ENCODE measurements around the gene KRTAP20-4. TPM values are rescaled to one million over a fixed set of nuclear protein-coding genes. Genes with fewer than 3 reads are reported as not detected.

The KRTAP20-4 gene
- total RNA-seq, 6 donors from 2014 or later = not detected

DNA sequence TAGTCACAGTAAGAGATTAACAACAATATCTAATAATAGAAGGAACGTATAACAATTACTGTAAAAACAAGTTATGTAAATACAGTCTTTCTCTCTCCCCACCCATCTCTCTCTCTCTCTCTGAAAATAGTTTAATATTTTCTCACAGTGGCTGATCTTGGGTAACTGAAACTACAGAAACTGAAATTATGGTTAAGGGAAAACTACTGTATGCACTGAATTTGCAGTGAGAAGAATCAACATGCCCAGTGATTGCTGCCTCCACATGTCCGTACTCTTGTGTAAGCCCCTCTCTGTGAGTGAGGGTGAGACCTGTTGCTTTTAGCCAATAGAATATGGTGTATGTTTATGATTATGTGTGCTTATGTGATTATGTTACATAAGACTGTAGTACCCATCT is 8.3 kb upstream of the KRTAP20-4 start:
- Histone ChIP-seq H3K9me3 (no peaks in the 10 kb centered on the region), H3K4me3 (no peak overlapping the region), H3K27me3 (no peaks in the 10 kb centered on the region), H3K36me3 (no peaks in the 10 kb centered on the region), H3K27ac (no peak overlapping the region), H3K4me1 (no peaks in the 10 kb centered on the region)
- 74 to 77% methylated on average over 2 of the region's 2 CpGs for WGBS, 2 donors
- TF ChIP-seq POLR2AphosphoS5 (IDR thresholded peaks at IDR 0.05) (no peak), POLR2A (IDR thresholded peaks at IDR 0.05) (no peak), EP300 (IDR thresholded peaks at IDR 0.05) (no peak)
- TF ChIP-seq, protein P1, sequence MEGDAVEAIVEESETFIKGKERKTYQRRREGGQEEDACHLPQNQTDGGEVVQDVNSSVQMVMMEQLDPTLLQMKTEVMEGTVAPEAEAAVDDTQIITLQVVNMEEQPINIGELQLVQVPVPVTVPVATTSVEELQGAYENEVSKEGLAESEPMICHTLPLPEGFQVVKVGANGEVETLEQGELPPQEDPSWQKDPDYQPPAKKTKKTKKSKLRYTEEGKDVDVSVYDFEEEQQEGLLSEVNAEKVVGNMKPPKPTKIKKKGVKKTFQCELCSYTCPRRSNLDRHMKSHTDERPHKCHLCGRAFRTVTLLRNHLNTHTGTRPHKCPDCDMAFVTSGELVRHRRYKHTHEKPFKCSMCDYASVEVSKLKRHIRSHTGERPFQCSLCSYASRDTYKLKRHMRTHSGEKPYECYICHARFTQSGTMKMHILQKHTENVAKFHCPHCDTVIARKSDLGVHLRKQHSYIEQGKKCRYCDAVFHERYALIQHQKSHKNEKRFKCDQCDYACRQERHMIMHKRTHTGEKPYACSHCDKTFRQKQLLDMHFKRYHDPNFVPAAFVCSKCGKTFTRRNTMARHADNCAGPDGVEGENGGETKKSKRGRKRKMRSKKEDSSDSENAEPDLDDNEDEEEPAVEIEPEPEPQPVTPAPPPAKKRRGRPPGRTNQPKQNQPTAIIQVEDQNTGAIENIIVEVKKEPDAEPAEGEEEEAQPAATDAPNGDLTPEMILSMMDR (IDR thresholded peaks at IDR 0.05) = no peak
- DNase-seq (no peak), ATAC-seq (ENCODE audit: low FRiP score in 2 of 2) (no peak)

DNA sequence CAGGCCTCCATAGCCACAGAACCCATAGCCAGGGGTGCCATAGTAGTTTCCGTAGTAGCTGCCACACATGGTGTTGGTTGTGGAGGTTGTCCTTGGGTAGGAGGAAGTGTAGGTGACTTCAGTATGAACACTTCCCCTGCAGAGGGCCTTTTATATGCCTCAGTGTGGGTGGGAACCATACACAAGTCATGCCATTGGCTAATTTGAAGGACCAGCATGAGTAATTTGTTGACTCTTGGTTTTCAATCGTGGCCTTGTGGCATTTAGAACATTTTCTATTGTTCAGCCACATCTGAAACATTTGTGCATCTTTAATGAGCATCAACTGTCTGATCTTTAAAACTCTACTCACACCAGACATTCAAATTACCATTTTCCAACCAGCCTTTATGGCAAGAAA is 6.6 kb upstream of the KRTAP20-4 start, which contains the start of gene KRTAP6-1:
KRTAP6-1 (minus strand) TSS at position 95 of the 400 bp plus-strand sequence; CDS start at position 69, 26 bp downstream.
- DNase-seq (no peak), ATAC-seq (ENCODE audit: low FRiP score in 2 of 2) (no peak)
- no peaks in the 10 kb centered on the region for H3K36me3 ChIP-seq
- H3K9me3 ChIP-seq = no peaks in the 10 kb centered on the region
- H3K4me3 ChIP-seq = no peak within 1 kb of the TSS
- no peaks in the 10 kb centered on the region for H3K27me3 ChIP-seq
- TF ChIP-seq POLR2AphosphoS5 (IDR thresholded peaks at IDR 0.05) (no peak), POLR2A (IDR thresholded peaks at IDR 0.05) (no peak), EP300 (IDR thresholded peaks at IDR 0.05) (no peak)
- TF ChIP-seq, protein P1 (IDR thresholded peaks at IDR 0.05) = no peak
- no peaks in the 10 kb centered on the region for H3K4me1 ChIP-seq
- no peak within 1 kb of the TSS for H3K27ac ChIP-seq
- WGBS, 2 donors = 67 to 81% methylated on average over 2 of the region's 2 CpGs

DNA sequence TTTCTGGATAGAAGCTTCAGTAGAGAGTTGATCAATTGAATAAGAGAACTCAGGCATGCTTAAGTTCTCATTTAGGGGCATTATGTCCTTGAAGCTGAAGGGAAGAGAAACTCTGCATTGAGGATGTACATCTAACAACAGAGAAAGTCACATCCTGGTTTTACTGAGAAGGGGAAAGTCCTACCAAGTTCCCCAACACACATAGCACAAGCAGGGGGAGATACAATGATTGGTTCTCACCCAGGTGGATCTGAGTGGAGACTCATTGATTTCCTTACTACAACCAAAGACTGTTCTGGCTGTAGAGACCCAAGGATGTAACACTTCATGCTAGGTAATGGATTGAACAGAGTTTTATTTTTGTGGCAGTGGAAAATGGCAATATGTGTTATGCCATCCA is 5.2 kb upstream of the KRTAP20-4 start:
- H3K9me3 ChIP-seq = no peaks in the 10 kb centered on the region
- H3K4me1 ChIP-seq = no peaks in the 10 kb centered on the region
- H3K27ac ChIP-seq = no peak overlapping the region
- H3K36me3 ChIP-seq = no peaks in the 10 kb centered on the region
- H3K27me3 ChIP-seq = no peaks in the 10 kb centered on the region
- TF ChIP-seq POLR2A (IDR thresholded peaks at IDR 0.05) = no peak
- TF ChIP-seq POLR2AphosphoS5 (IDR thresholded peaks at IDR 0.05) = no peak
- TF ChIP-seq, protein P1 (IDR thresholded peaks at IDR 0.05) = no peak
- TF ChIP-seq EP300 (IDR thresholded peaks at IDR 0.05) = no peak
- ATAC-seq (ENCODE audit: low FRiP score in 2 of 2) (no peak), DNase-seq (no peak)
- no peak overlapping the region for H3K4me3 ChIP-seq

DNA sequence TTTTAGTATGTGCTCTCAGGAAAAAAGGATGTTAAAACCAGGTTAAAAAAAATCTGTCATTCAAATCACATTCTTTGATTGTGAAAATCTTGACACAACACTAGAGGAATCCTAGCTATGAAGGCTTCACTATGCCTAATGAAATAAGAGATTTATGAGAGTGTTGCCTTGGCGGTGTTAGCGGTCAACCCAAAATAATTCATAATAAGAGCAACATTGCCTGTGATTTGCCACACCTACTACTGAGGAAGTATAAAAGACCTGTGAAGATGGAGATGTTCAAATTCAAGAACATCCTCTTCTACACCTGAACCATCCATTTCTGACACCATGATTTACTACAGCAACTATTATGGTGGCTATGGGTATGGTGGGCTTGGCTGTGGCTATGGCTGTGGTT is 4.3 kb upstream of the KRTAP20-4 start, which contains the start of gene KRTAP20-1:
KRTAP20-1 (plus strand) TSS at position 301 of the 400 bp plus-strand sequence; CDS start at position 331, 30 bp downstream.
- Histone ChIP-seq H3K4me3 (no peak within 1 kb of the TSS), H3K36me3 (no peaks in the 10 kb centered on the region), H3K27ac (no peak within 1 kb of the TSS), H3K27me3 (no peaks in the 10 kb centered on the region), H3K9me3 (no peaks in the 10 kb centered on the region), H3K4me1 (no peaks in the 10 kb centered on the region)
- TF ChIP-seq, protein P1 (IDR thresholded peaks at IDR 0.05) = no peak
- TF ChIP-seq EP300 (IDR thresholded peaks at IDR 0.05) = no peak
- TF ChIP-seq POLR2AphosphoS5 (IDR thresholded peaks at IDR 0.05) = no peak
- no peak for TF ChIP-seq POLR2A (IDR thresholded peaks at IDR 0.05)
- DNase-seq (no peak), ATAC-seq (ENCODE audit: low FRiP score in 2 of 2) (no peak)
- 94% methylated on average over 2 of the region's 2 CpGs for WGBS, 2 donors

DNA sequence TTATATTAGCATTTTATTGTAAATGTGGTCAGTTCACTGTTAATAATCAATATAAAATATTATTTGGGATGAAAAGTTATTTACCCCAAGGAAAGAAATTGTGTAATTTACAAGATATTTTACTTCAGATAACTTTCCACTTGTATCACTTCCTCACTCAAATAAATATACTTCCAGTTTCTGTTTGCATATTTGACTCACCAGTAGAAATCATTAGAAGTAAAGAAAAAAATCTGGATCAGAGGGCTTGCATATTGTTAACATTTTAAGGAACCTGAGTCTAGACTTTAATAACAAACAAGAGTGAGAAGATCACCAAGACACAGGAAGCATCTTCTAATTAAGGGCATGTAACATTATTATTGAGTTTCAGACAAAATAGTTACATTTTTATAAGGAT is 347 bp upstream of the KRTAP20-4 start:
- DNase-seq (no peak), ATAC-seq (ENCODE audit: low FRiP score in 2 of 2) (no peak)
- no peaks in the 10 kb centered on the region for H3K4me1 ChIP-seq
- no peak overlapping the region for H3K4me3 ChIP-seq
- no peaks in the 10 kb centered on the region for H3K36me3 ChIP-seq
- H3K27ac ChIP-seq = no peak overlapping the region
- H3K9me3 ChIP-seq = no peaks in the 10 kb centered on the region
- TF ChIP-seq EP300 (IDR thresholded peaks at IDR 0.05) = no peak
- TF ChIP-seq POLR2AphosphoS5 (IDR thresholded peaks at IDR 0.05) = no peak
- no peak for TF ChIP-seq POLR2A (IDR thresholded peaks at IDR 0.05)
- TF ChIP-seq, protein P1 (IDR thresholded peaks at IDR 0.05) = no peak
- no peaks in the 10 kb centered on the region for H3K27me3 ChIP-seq

Measured in upper lobe of left lung (tissue), 6 donors.